GM10266 (cell line): Measurements from ENCODE around the gene SLC1A1.

Source experiments
- DNase-seq: peaks from one replicate; pipeline ENCODE4 v3.0.0; 2012; ENCODE audit errors: extremely low spot score
- CTCF ChIP-seq: IDR thresholded peaks from 2 replicates; pipeline ENCODE4 v1.5.1; 2012; ENCODE audit warnings: mild to moderate bottlenecking, low read depth; ENCODE audit not compliant: control insufficient read depth, insufficient read depth; ENCODE audit errors: missing control alignments

The SLC1A1 gene

GRCh38 chr9:4618700-4619099 is 128.4 kb downstream of the SLC1A1 start:
- TF ChIP-seq CTCF: no peak
- DNase-seq: no peak

- DNase-seq: no peak
- no peak for TF ChIP-seq CTCF
Observed at GRCh38 chr9:4620057-4620765, 129.9 kb downstream of the SLC1A1 start.

- DNase-seq: no peak
- no peak for TF ChIP-seq CTCF
Observed at GRCh38 chr9:4620881-4621555, 130.8 kb downstream of the SLC1A1 start.

- no peak for DNase-seq
- no peak for TF ChIP-seq CTCF
Observed at GRCh38 chr9:4622016-4622415, 131.7 kb downstream of the SLC1A1 start.

GRCh38 chr9:4630836-4631235 is 140.6 kb downstream of the SLC1A1 start:
- TF ChIP-seq CTCF: no peak
- DNase-seq: no peak
